B cell (primary cell): ENCODE measurements around the gene PARP16. TPM values are rescaled to one million over a fixed set of nuclear protein-coding genes. Genes with fewer than 3 reads are reported as not detected.

Experiments
- ATAC-seq: fragments of 200-7000 bp; cut with Tn5 transposase; one replicate; pipeline ENCODE4 v1.10.0; 2021; ENCODE audit warnings: low read depth, mild to moderate bottlenecking, moderate number of reproducible peaks, moderate library complexity
- CTCF ChIA-PET: fragments of 350-600 bp; sonication (Branson Sonifier 250); formaldehyde crosslinking; loops from one replicate; lab custom pipeline; 2021; ENCODE audit warnings: antibody characterized with exemption, inconsistent platforms; lab: Charles Lee
- POLR2A ChIA-PET: fragments of 350-600 bp; sonication (Branson Sonifier 250); formaldehyde crosslinking; loops from one replicate; lab custom pipeline; 2021; ENCODE audit warnings: antibody characterized with exemption; lab: Charles Lee
- DNase-seq: peaks from one replicate; pipeline ENCODE4 v3.0.0; 2013
- H2AFZ ChIP-seq: 2 replicates; pipeline ENCODE4 v1.6.1; 2012; ENCODE audit warnings: mild to moderate bottlenecking, low read depth, low read length; ENCODE audit not compliant: insufficient read depth, poor library complexity, severe bottlenecking
- H3K27ac ChIP-seq, 2 donors: 1 replicate in 1 of 2; 2 replicates in 1 of 2; pipeline ENCODE4 v1.5.1; 2012 to 2013; ENCODE audit warnings: low read length in 2 of 2, mild to moderate bottlenecking in 2 of 2, moderate library complexity in 1 of 2
- H3K27me3 ChIP-seq, 4 experiments: fragments of 200-600 bp in 1 of 4; sonication (generic) in 1 of 4; replicated peaks in 1 of 4; 1 replicate in 2 of 4; 2 replicates in 2 of 4; pipeline versions ENCODE4 v1.6.1 to v1.7.0; 2013 to 2016; ENCODE audit warnings: low read length in 3 of 4, mild to moderate bottlenecking in 2 of 4, mixed read lengths in 1 of 4, moderate library complexity in 1 of 4; ENCODE audit not compliant: insufficient read depth in 4 of 4, control insufficient read depth in 3 of 4; ENCODE audit errors: control extremely low read depth in 1 of 4
- H3K36me3 ChIP-seq, 2 experiments: replicated peaks in 1 of 2; 1 replicate in 1 of 2; 2 replicates in 1 of 2; pipeline versions ENCODE4 v1.6.1 to v1.7.1; 2013; ENCODE audit warnings: low read length in 1 of 2; ENCODE audit not compliant: insufficient read depth in 2 of 2, control insufficient read depth in 1 of 2; ENCODE audit errors: control extremely low read depth in 1 of 2, extremely low read depth in 1 of 2
- H3K4me1 ChIP-seq, 2 donors: fragments of 200-600 bp in 1 of 2; sonication (generic) in 1 of 2; 1 replicate in 1 of 2; 2 replicates in 1 of 2; pipeline versions ENCODE4 v1.5.1 to v1.6.1; 2013 to 2017; ENCODE audit warnings: low read length in 2 of 2; ENCODE audit not compliant: control insufficient read depth in 2 of 2, insufficient read depth in 2 of 2
- H3K4me2 ChIP-seq: replicated peaks from 2 replicates; pipeline ENCODE3; 2012; ENCODE audit warnings: mild to moderate bottlenecking, low read depth, low read length; ENCODE audit not compliant: poor library complexity, severe bottlenecking
- H3K4me3 ChIP-seq, 5 experiments: fragments of 200-600 bp in 1 of 5; sonication (generic) in 1 of 5; 1 replicate in 3 of 5; 2 replicates in 2 of 5; pipeline versions ENCODE4 v1.5.1 to v1.7.0; 2011 to 2016; ENCODE audit warnings: low read length in 4 of 5, mild to moderate bottlenecking in 4 of 5, low read depth in 2 of 5, control low read depth in 1 of 5, moderate library complexity in 1 of 5; ENCODE audit not compliant: insufficient read depth in 1 of 5; ENCODE audit errors: control extremely low read depth in 1 of 5, extremely low read depth in 1 of 5
- H3K79me2 ChIP-seq: fragments of 200-600 bp; sonication (generic); one replicate; pipeline ENCODE4 v1.6.0; 2016; ENCODE audit warnings: low read length; ENCODE audit not compliant: control insufficient read depth, insufficient read depth
- H3K9ac ChIP-seq: fragments of 200-600 bp; sonication (generic); 2 replicates; pipeline ENCODE4 v1.6.1; 2017; ENCODE audit warnings: mild to moderate bottlenecking, low read length, moderate library complexity
- H3K9me3 ChIP-seq, 3 donors: one replicate each; pipeline versions ENCODE4 v1.6.1 to v1.7.1; 2013; ENCODE audit warnings: low read length in 2 of 3; ENCODE audit not compliant: control insufficient read depth in 2 of 3, insufficient read depth in 1 of 3; ENCODE audit errors: control extremely low read depth in 1 of 3
- H4K20me1 ChIP-seq: 2 replicates; pipeline ENCODE4 v1.6.0; 2012; ENCODE audit warnings: mild to moderate bottlenecking, low read length; ENCODE audit not compliant: insufficient read depth, control insufficient read depth, poor library complexity, severe bottlenecking
- H3K27ac Mint-ChIP-seq: one replicate; pipeline ENCODE4 v1.8.0; 2021; ENCODE audit warnings: mixed read lengths
- H3K27me3 Mint-ChIP-seq: one replicate; pipeline ENCODE4 v1.8.0; 2021; ENCODE audit warnings: mixed read lengths
- H3K4me1 Mint-ChIP-seq: one replicate; pipeline ENCODE4 v1.8.0; 2021; ENCODE audit warnings: mixed read lengths
- H3K4me3 Mint-ChIP-seq: one replicate; pipeline ENCODE4 v1.8.0; 2021; ENCODE audit warnings: mixed read lengths
- H3K9me3 Mint-ChIP-seq: one replicate; pipeline ENCODE4 v1.8.0; 2022; ENCODE audit warnings: mixed read lengths; ENCODE audit not compliant: insufficient read depth
- CTCF ChIP-seq: fragments of 200-600 bp; IDR thresholded peaks from one replicate; pipeline ENCODE4 v1.8.0; 2022; ENCODE audit warnings: antibody characterized with exemption, mild to moderate bottlenecking
- EZH2 ChIP-seq: IDR thresholded peaks from 2 replicates; pipeline ENCODE4 v1.6.1; 2012; ENCODE audit warnings: borderline replicate concordance, low read depth, mild to moderate bottlenecking, moderate library complexity, low read length; ENCODE audit not compliant: insufficient read depth, poor library complexity, severe bottlenecking
- WGBS: methylation state at CpG from one replicate; pipeline ENCODE4 v1.1.5; 2013; ENCODE audit warnings: missing lambda C conversion rate; ENCODE audit not compliant: insufficient coverage; 5-methylcytosine and 5-hydroxymethylcytosine counted together
- intact Hi-C: fragments of 100-400 bp; cut with micrococcal nuclease; formaldehyde crosslinking; loops from one replicate; pipeline ENCODE4 v1.10.0; 2022
- polyA plus RNA-seq: library from polyadenylated mRNA; depleted of rRNA; stranded (reverse); fragments of >200 nt; gene quantifications from 2 replicates; pipeline ENCODE4 v1.2.3, GENCODE V29; 2012
- total RNA-seq, 2 donors: library from RNA; stranded (reverse); fragments of 120-200 nt in 1 of 2; gene quantifications; 1 replicate in 1 of 2; 2 replicates in 1 of 2; pipeline versions ENCODE4 v1.2.3 to v1.2.4, GENCODE V29; 2013 to 2022

The PARP16 gene
- total and polyA plus RNA-seq, 2 donors (not counting 1 experiment from before 2014, with no cell fraction given), result 18.2 to 19.1 TPM

GRCh38 chr15:65248511-65249255, 38.0 kb downstream of the PARP16 start:
- Mint-ChIP-seq H3K4me3 (no peak overlapping the region), H3K9me3 (no peaks in the 10 kb centered on the region), H3K4me1 (no peaks in the 10 kb centered on the region), H3K27me3 (no peaks in the 10 kb centered on the region), H3K27ac (no peak overlapping the region)
- Histone ChIP-seq H3K27ac (no peak overlapping the region), H3K4me2 (no peak overlapping the region), H2AFZ (no peak overlapping the region), H3K36me3 (peaks cover 0 to 4% of the 10 kb centered on the region in 2 experiments), H3K27me3 (no peaks in the 10 kb centered on the region), H3K9ac (no peak overlapping the region), H3K9me3 (peaks cover 0 to 4% (median 0%) of the 10 kb centered on the region in 3 donors), H3K79me2 (no peaks in the 10 kb centered on the region), H4K20me1 (no peaks in the 10 kb centered on the region), H3K4me3 (no peak overlapping the region), H3K4me1 (no peaks in the 10 kb centered on the region)
- TF ChIP-seq CTCF, result no peak
- no peak for TF ChIP-seq EZH2
- DNase-seq (no peak), ATAC-seq (no peak)
- POLR2A ChIA-PET, result no interaction called here
- CTCF ChIA-PET, result interaction anchor here (1.4 kb wide), 1 partner anchor 9 kb away, joined by 4 read pairs; no protein-coding TSS in a partner anchor
- intact Hi-C loops, result no loop called here
- 93% methylated on average over 6 of the region's 9 CpGs for WGBS

- Histone ChIP-seq H4K20me1 (no peaks in the 10 kb centered on the region), H2AFZ (no peak overlapping the region), H3K36me3 (peaks cover 0 to 4% of the 10 kb centered on the region in 2 experiments), H3K9me3 (peaks cover 0 to 4% (median 0%) of the 10 kb centered on the region in 3 donors), H3K27ac (no peak overlapping the region), H3K4me3 (no peak overlapping the region), H3K4me2 (no peak overlapping the region), H3K79me2 (no peaks in the 10 kb centered on the region), H3K9ac (no peak overlapping the region), H3K4me1 (no peaks in the 10 kb centered on the region), H3K27me3 (no peaks in the 10 kb centered on the region)
- intact Hi-C loops, result no loop called here
- TF ChIP-seq EZH2, result no peak
- TF ChIP-seq CTCF, result no peak
- CTCF ChIA-PET, result interaction anchor here (1.5 kb wide), 1 partner anchor 11 kb away, joined by 3 read pairs; no protein-coding TSS in a partner anchor
- WGBS, result 85% methylated on average over 4 of the region's 6 CpGs
- ATAC-seq (no peak), DNase-seq (no peak)
- no peak overlapping the region for H3K4me3 Mint-ChIP-seq
- POLR2A ChIA-PET, result no interaction called here
- no peaks in the 10 kb centered on the region for H3K27me3 Mint-ChIP-seq
- no peaks in the 10 kb centered on the region for H3K9me3 Mint-ChIP-seq
- H3K4me1 Mint-ChIP-seq, result no peaks in the 10 kb centered on the region
- H3K27ac Mint-ChIP-seq, result no peak overlapping the region
These were observed 39.7 kb downstream of the PARP16 start for GRCh38 chr15:65246939-65247338.
